Limb (tissue), 2 donors: ENCODE results near the gene AICDA.
"Not testable (repeated sequence)": the region's sequence is repeated elsewhere in the genome, so short reads cannot be mapped to it uniquely, and the experiment has no call there.

Experiments
- DNase-seq, 2 donors: peaks; one replicate each; pipeline ENCODE4 v3.0.0-alpha.2; 2016; ENCODE audit errors: extremely low spot score in 2 of 2

AICDA gene

GRCh38 chr12:8613881-8614280 is 1.2 kb upstream of the AICDA start:
- not testable (repeated sequence) for DNase-seq

GRCh38 chr12:8609061-8609570 is 3.5 kb downstream of the AICDA start:
- DNase-seq = peak; percentile 40 to 62

- no peak for DNase-seq
These were observed 5.8 kb downstream of the AICDA start for GRCh38 chr12:8606890-8607289.

GRCh38 chr12:8605057-8605456 is 7.6 kb downstream of the AICDA start:
- DNase-seq = no peak

GRCh38 chr12:8603856-8604255 is 8.8 kb downstream of the AICDA start:
- DNase-seq = no peak

GRCh38 chr12:8603286-8603685 is 9.4 kb downstream of the AICDA start:
- DNase-seq = no peak

GRCh38 chr12:8596561-8596960 is 16.1 kb downstream of the AICDA start:
- DNase-seq = no peak

GRCh38 chr12:8594072-8594471 is 18.6 kb downstream of the AICDA start:
- no peak for DNase-seq

- no peak for DNase-seq
These were observed 19.4 kb downstream of the AICDA start for GRCh38 chr12:8593246-8593645.

GRCh38 chr12:8590842-8591545 is 21.7 kb downstream of the AICDA start:
- DNase-seq = no peak

- no peak for DNase-seq
These were observed 23.0 kb downstream of the AICDA start for GRCh38 chr12:8589679-8590078.

GRCh38 chr12:8584478-8584877 is 28.2 kb downstream of the AICDA start:
- not testable (repeated sequence) for DNase-seq

- no peak for DNase-seq
These were observed 28.7 kb downstream of the AICDA start for GRCh38 chr12:8584004-8584403.

GRCh38 chr12:8581098-8581784 is 31.4 kb downstream of the AICDA start:
- DNase-seq = no peak

- no peak for DNase-seq
These were observed 34.8 kb downstream of the AICDA start for GRCh38 chr12:8577879-8578278.

- no peak for DNase-seq
These were observed 40.2 kb downstream of the AICDA start for GRCh38 chr12:8572507-8572906.

GRCh38 chr12:8566525-8566924 is 46.1 kb downstream of the AICDA start:
- no peak for DNase-seq

- not testable (repeated sequence) for DNase-seq
These were observed 46.6 kb downstream of the AICDA start for GRCh38 chr12:8566052-8566451.

GRCh38 chr12:8564656-8565055 is 48.0 kb downstream of the AICDA start:
- DNase-seq = no peak

GRCh38 chr12:8563356-8563755 is 49.3 kb downstream of the AICDA start:
- no peak for DNase-seq

GRCh38 chr12:8562310-8562709 is 50.3 kb downstream of the AICDA start:
- no peak for DNase-seq

GRCh38 chr12:8561011-8561410 is 51.6 kb downstream of the AICDA start:
- DNase-seq = no peak

GRCh38 chr12:8559676-8560075 is 53.0 kb downstream of the AICDA start:
- DNase-seq = no peak
